ENCODE measurements around the gene ASPSCR1. TPM values are rescaled to one million over a fixed set of nuclear protein-coding genes. Genes with fewer than 3 reads are reported as not detected.

The ASPSCR1 gene
- total and polyA plus RNA-seq, 2 of the 4 experiments (the other 2 are of a cell fraction): 7.2 to 17.2 TPM

DNA sequence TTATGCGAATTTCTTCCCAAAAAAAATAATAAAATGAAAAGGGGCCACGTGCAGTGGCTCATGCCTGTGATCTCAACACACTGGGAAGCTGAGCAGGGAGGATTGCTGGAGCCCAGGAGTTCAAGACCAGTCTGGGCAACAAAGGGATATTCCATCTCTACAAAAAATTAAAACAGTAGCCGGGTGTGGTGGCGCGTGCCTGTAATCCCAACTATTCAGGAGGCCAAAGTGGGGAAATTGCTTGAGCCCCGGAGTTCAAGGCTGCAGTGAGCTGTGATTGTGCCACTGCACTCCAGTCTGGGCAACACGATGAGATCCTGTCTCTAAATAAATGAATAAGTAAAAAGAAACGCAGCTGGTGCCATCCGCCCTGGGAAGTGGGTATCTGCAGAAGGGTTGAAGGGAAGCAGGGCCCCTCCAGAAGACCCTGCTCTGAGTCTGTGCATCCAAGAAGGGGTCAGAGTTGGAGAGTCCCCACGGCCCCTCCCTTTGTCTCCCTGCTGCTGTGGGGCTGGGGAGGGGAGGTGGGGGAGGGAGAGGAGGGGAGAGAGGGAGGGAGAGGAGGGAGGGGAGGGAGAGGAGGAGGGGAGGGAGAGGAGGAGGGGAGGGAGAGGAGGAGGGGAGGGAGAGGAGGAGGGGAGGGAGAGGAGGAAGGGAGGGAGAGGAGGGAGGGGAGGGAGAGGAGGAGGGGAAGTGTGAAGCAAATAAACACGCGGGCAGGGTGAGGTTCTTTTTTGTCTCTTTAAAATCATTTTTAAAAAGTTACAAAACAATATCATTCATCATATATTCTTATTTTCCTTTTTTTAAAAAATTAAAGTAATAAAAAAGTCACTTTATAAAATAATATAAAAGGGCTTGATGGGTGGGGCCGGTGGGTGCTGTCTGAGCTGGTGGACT lies 25.4 kb upstream of the ASPSCR1 start:
- dilution Hi-C loops (cut with HindIII; ENCODE audit: low sequenced_read_pairs, unreplicated experiment) (no loop called here), in situ Hi-C loops (cut with MboI; ENCODE audit: low sequenced_read_pairs) (no loop called here), intact Hi-C loops (cut with micrococcal nuclease) (no loop called here)
- Histone ChIP-seq H3K4me1 (ENCODE audit: control insufficient read depth, insufficient read depth, low read length) (no peaks in the 10 kb centered on the region), H3K36me3 (ENCODE audit: control insufficient read depth, insufficient read depth, low read length) (no peaks in the 10 kb centered on the region), H4K91ac (ENCODE audit: insufficient read depth, low read depth, low read length) (no peak overlapping the region), H3K4ac (ENCODE audit: low read depth, low read length) (no peak overlapping the region), H3K27ac (ENCODE audit: insufficient read depth, low read length) (no peak overlapping the region), H2BK20ac (ENCODE audit: low read depth, low read length) (no peak overlapping the region), H4K5ac (ENCODE audit: low read depth, low read length) (no peak overlapping the region), H3K23ac (ENCODE audit: low read depth, low read length) (no peak overlapping the region), H4K20me1 (ENCODE audit: insufficient read depth, low read length) (no peaks in the 10 kb centered on the region), H4K8ac (ENCODE audit: low read depth in 2 of 2, low read length in 2 of 2) (no peak overlapping the region), H3K14ac (replicated peaks; ENCODE audit: low read depth, low read length) (no peak overlapping the region), H2BK120ac (ENCODE audit: low read depth, low read length) (no peak overlapping the region), H3K56ac (ENCODE audit: extremely low read depth, insufficient read depth, low read length) (no peak overlapping the region), H3K27me3 (ENCODE audit: control insufficient read depth, insufficient read depth, low read length) (peaks cover 5% of the 10 kb centered on the region; the same call in 1 of the 2 replicates), H3K4me3 (ENCODE audit: insufficient read depth, low read depth, low read length) (no peak overlapping the region), H2AK9ac (replicated peaks; ENCODE audit: low read depth, low read length, poor library complexity) (no peak overlapping the region), H3K79me1 (ENCODE audit: low read depth in 1 of 2, low read length in 2 of 2) (no peaks in the 10 kb centered on the region), H2BK15ac (ENCODE audit: low read depth, low read length) (no peak overlapping the region), H3K9ac (ENCODE audit: low read depth, low read length) (no peak overlapping the region), H3K18ac (ENCODE audit: low read depth, low read length) (no peak overlapping the region), H2BK5ac (ENCODE audit: low read depth, low read length, poor library complexity, severe bottlenecking) (no peak overlapping the region), H2AFZ (replicated peaks; ENCODE audit: low read length, poor library complexity) (no peak overlapping the region), H3K9me1 (ENCODE audit: insufficient read depth, low read length) (no peaks in the 10 kb centered on the region), H3K4me2 (ENCODE audit: low read depth, low read length) (no peak overlapping the region), H3K9me3 (ENCODE audit: control insufficient read depth, insufficient read depth, low read length) (no peaks in the 10 kb centered on the region), H2AK5ac (ENCODE audit: low read depth, low read length) (no peak overlapping the region)
- no CpG with 5 or more reads among the region's 13 CpGs for WGBS, 2 experiments (ENCODE audit: extremely low coverage in 2 of 2, insufficient read length in 1 of 2)
- POLR2A ChIA-PET (ENCODE audit: unreplicated experiment): no interaction called here
- ATAC-seq (ENCODE audit: low read depth): no peak
- no peak for DNase-seq
- TF ChIP-seq RFX5 (IDR thresholded peaks at IDR 0.05; ENCODE audit: low read depth, low read length) (no peak), RAD21 (IDR thresholded peaks at IDR 0.05; ENCODE audit: low read length) (no peak), NFE2L2 (IDR thresholded peaks at IDR 0.05; ENCODE audit: low read depth, low read length) (no peak), BHLHE40 (IDR thresholded peaks at IDR 0.05; ENCODE audit: low read depth, low read length) (no peak), RCOR1 (IDR thresholded peaks at IDR 0.05; ENCODE audit: insufficient replicate concordance, low read length) (no peak), MAZ (IDR thresholded peaks at IDR 0.05; ENCODE audit: borderline replicate concordance, low read depth, low read length) (no peak), MXI1 (IDR thresholded peaks at IDR 0.05; ENCODE audit: borderline replicate concordance, low read depth, low read length) (no peak), POLR2A (IDR thresholded peaks at IDR 0.05; ENCODE audit: low read depth, low read length) (no peak), MAFK (IDR thresholded peaks at IDR 0.05; ENCODE audit: low read depth, low read length) (no peak), CHD1 (IDR thresholded peaks at IDR 0.05; ENCODE audit: low read depth, low read length) (no peak)
- TF ChIP-seq, protein P1, sequence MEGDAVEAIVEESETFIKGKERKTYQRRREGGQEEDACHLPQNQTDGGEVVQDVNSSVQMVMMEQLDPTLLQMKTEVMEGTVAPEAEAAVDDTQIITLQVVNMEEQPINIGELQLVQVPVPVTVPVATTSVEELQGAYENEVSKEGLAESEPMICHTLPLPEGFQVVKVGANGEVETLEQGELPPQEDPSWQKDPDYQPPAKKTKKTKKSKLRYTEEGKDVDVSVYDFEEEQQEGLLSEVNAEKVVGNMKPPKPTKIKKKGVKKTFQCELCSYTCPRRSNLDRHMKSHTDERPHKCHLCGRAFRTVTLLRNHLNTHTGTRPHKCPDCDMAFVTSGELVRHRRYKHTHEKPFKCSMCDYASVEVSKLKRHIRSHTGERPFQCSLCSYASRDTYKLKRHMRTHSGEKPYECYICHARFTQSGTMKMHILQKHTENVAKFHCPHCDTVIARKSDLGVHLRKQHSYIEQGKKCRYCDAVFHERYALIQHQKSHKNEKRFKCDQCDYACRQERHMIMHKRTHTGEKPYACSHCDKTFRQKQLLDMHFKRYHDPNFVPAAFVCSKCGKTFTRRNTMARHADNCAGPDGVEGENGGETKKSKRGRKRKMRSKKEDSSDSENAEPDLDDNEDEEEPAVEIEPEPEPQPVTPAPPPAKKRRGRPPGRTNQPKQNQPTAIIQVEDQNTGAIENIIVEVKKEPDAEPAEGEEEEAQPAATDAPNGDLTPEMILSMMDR (conservative IDR thresholded peaks at IDR 0.05; ENCODE audit: low read depth, low read length): no peak
- no TSS peak for BruUV-seq (replicated peaks)
- CTCF ChIA-PET: no interaction called here
